NCI-H345 (cell line): ENCODE data around the gene RIC3.

Experiments
- DNase-seq: peaks from one replicate; lab custom pipeline; 2025; lab: John Stamatoyannopoulos, UW

RIC3 gene

DNA sequence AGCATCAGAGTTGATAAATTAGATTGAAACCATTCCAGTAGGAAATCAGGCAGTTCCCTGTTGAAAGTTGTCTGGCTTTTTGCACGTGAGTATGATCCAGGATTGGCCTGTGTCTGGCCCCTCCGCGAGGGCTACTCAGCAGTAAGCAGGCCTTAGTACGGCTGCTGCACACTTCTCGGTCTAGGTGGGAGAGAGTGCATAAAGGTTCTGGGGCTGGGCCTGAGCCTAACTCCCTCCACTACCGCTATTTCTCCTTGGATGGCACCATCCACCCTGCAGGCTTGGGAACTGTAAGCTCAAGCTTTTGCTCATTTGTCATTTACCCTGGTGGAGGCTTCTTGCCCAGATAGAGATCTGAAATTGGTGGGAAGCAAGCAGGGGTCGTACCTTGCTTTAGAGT lies 65.9 kb downstream of the RIC3 start:
- DNase-seq: no peak

DNA sequence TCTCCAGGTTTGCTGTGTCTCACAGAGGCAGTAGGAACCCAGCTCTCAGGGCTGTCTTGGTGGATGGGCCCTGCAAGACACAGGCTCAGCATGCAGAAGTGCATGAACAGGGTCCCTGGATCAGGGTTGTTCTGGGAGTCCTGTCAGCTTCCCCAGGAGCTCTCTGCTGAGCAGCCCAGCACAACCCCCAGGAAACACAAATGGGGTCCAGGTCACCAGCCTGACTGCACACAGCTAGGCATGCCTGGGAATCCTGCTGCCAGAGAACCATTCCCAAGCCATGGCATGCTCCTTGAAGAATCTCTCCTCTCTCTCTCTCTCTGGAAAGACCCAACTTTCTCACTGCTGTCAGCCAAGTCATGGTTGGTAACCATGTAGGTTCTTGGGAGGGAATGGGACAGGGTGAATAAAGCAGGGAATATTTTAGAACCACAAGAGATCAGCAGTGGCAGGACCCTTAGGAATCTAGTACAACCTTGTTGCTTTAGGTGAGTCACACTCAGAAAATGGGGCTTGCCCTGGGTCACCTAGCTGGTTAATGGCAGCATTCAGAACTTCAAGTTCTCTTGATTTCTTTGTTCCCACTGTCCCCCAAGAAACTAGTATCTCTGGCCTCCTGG lies 66.4 kb downstream of the RIC3 start:
- no peak for DNase-seq

DNA sequence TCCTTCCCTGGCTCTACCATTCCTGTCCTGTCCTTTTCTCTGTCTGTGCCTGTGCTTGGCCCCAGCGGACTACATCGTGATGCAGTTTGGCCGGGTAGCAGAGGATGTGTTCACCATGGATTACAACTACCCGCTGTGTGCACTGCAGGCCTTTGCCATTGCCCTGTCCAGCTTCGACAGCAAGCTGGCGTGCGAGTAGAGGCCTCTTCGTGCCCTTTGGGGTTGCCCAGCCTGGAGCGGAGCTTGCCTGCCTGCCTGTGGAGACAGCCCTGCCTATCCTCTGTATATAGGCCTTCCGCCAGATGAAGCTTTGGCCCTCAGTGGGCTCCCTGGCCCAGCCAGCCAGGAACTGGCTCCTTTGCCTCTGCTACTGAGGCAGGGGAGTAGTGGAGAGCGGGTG lies 67.4 kb downstream of the RIC3 start:
- DNase-seq: no peak

DNA sequence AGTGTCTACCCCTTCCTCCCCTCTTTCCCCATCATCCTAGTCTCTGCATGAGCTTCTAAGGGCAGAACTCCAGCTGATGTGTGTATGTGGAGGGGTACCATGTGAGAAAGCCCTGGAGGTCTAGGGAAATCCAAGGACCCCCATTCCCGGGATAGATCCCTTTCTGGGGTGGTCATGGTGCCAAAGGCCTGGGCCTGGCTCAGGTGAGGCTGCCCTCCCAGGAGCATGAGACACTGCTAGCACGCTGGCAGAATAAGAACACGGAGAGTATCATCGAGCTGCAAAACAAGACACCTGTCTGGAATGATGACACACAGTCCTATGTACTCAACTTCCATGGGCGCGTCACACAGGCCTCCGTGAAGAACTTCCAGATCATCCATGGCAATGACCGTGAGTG lies 68.2 kb downstream of the RIC3 start:
- DNase-seq: no peak

DNA sequence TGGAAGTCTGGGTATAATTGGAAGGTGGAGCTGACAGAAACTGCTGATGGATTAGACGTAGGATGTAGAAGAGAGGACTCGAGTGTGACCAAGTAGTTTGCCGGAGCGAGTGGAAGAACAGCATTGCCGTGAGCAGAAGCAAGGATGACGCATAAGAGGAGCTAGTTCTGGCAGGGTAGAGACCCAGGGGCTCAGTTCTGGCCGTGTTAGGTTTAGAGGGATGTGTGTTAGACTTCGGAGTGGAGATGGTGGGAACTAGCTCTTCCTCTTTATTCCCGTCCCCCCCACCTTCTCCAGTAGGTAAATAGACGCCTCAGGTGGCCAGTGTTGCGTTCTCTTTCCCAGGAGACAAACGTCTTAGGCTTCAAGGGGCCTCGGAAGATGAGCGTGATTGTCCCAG lies 68.7 kb downstream of the RIC3 start:
- DNase-seq: no peak

- DNase-seq: peak; percentile 61
Measured at GRCh38 chr11:8099291-8099899, 69.4 kb downstream of the RIC3 start.

GRCh38 chr11:8098879-8099278 lies 69.9 kb downstream of the RIC3 start:
- DNase-seq: no peak

DNA sequence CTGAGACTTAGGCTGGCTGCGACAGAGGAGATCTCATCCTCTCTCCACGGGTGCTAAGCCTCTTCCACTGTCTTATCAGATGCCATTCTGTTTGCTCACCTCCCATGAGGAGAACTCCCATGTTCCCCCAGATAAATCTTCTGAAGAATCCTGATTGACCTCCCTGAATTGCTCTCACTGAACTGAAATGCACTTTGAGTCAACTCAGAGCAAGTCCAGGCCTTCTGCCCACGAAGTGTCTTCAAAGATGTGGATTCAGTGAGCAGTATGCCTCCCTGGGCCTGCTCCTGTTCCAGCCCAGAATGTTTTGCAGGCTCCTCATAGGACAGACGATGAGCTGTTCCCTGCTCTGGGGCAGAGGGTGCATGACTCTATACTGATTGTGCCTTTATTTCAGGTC lies 70.5 kb downstream of the RIC3 start:
- DNase-seq: no peak

DNA sequence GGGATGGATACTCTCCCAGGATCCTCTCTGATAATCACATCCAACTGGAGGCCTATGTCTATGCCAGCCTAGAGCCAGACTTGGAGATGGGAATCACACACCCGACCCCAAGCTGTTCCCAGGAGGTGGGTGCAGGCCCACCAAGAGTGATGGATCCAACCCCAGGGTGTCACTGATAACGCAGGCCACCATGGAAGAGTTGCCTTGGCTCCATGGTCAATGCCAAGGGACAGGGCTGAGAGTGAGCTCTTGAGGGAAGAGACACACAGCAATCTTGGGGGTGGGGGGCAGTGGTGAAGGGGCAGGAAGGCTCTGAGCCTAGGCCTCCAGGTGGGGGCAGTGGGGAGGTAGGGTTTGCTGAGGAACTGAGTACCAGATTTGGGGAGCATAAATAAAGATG lies 70.9 kb downstream of the RIC3 start:
- DNase-seq: no peak

DNA sequence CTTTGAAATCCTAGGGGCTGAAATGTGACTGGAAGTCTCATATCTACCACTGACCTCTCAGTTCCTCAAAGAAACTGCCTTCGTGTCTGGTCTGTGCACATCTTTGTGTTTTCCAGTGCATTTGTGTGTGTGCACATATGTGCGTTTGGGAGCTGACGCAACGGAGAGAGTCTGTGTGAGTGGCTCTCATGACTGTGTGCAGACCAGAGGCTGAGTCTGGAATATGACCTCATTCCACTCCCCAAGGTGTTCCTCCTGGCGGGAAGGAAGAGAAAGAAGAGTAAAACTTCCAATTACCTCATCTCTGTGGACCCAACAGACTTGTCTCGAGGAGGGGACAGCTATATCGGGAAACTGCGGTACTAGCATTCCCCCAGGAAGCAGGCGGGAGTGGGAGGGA lies 71.4 kb downstream of the RIC3 start:
- no peak for DNase-seq

DNA sequence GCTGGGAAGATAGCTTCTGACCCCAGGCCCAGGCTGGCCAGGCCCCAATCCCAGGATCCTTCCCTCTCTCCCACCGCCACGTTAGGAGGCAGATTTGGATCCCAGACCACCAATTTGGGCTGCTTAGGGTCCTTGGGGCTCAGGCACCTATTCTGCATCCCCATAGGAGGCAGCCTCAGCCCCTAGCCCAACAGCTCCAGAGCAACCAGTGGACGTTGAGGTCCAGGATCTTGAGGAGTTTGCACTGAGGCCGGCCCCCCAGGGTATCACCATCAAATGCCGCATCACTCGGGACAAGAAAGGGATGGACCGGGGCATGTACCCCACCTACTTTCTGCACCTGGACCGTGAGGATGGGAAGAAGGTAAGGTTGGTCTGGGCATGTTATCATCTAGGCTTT lies 71.8 kb downstream of the RIC3 start:
- no peak for DNase-seq

DNA sequence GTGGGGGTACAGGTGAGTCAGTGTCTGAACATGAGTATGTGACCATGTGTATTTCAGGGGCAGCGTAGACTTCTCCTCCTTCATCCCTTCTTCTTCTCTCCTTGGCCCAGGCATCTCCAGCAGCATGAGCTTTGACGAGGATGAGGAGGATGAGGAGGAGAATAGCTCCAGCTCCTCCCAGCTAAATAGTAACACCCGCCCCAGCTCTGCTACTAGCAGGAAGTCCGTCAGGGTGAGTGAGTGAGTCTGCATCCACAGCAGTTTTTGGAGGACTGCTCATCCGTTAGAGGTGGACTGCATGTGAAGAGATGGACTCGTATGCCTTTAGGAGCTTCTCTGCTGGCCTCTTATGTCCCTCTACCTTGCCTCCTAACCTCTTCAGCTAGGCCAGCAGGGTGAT lies 72.2 kb downstream of the RIC3 start:
- no peak for DNase-seq

DNA sequence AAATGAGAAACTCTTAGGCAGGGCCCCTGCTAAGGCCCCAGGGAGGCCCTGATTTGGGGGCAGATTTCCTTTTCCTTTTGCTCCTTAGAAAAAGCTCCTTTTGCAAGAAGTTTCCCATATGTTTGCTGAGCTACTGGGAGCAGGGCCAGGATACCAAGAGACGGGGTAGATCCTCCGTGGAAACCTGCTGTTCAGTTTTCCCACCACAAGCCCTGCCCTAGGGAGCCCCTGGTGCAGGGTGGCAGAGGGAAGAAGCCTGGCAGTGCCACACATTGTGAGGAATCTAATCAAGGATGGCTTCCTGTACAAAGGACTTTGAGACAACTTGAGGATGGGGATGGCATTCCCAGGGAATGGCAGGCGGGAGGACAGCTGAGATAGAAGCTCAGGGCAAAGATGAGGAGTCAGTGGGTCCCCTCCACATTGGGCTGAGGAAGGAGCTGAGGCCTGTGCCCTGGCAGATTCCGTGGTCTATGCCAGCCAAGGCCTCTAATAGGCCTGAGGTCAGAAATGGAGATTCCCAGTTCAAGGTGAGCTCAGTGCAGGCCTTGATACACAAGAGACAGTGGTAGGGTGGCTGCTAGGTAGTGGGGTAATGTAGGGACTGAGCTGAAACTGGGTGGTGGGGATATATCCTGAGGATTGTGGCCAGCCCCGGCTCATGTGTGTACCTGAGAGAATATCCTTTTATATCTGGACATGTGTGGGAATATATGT lies 72.9 kb downstream of the RIC3 start:
- DNase-seq: no peak

DNA sequence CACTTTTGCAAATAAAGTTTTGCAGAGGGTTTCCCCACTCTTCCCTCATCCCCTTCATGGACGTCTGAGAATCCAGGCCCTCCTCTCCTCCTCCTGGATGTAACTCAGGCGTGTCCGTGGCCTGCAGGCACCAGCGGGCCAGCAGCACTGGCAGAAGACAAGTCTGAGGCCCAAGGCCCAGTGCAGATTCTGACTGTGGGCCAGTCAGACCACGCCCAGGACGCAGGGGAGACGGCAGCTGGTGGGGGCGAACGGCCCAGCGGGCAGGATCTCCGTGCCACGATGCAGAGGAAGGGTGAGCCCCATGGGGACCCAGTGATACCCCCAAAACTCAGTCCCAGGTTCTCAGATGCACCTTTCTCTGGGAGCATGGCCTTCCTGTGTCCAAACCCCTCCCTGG lies 73.5 kb downstream of the RIC3 start:
- no peak for DNase-seq

- DNase-seq: no peak
Measured at GRCh38 chr11:8094656-8095055, 74.2 kb downstream of the RIC3 start.

DNA sequence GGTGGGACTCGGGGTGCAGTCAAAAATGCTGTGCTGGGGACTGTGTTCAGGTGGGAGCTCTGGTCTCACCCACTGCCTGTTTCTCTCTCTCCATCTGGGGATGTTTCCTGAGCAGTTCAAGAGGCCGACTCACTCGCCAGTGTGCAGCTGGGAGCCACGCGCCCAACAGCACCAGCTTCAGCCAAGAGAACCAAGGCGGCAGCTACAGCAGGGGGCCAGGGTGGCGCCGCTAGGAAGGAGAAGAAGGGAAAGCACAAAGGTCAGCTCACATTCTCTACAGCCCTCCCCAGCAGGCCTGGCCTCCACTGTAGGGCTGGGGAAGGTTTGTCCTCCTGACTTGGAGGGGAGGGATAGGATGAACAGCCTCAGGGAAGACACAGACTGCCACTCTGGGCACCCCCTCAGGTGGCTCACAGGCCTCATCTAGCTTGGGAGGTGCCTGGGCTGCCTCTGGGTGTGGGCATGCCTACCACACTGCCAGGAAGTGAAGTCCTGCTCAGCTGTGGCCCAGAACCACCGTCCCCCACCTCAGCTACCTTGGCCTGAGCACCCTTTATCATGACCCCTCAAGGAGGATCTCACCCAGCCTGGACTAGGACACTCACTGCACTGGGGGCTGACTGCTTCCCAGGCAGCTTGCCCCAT lies 74.8 kb downstream of the RIC3 start:
- DNase-seq: no peak

DNA sequence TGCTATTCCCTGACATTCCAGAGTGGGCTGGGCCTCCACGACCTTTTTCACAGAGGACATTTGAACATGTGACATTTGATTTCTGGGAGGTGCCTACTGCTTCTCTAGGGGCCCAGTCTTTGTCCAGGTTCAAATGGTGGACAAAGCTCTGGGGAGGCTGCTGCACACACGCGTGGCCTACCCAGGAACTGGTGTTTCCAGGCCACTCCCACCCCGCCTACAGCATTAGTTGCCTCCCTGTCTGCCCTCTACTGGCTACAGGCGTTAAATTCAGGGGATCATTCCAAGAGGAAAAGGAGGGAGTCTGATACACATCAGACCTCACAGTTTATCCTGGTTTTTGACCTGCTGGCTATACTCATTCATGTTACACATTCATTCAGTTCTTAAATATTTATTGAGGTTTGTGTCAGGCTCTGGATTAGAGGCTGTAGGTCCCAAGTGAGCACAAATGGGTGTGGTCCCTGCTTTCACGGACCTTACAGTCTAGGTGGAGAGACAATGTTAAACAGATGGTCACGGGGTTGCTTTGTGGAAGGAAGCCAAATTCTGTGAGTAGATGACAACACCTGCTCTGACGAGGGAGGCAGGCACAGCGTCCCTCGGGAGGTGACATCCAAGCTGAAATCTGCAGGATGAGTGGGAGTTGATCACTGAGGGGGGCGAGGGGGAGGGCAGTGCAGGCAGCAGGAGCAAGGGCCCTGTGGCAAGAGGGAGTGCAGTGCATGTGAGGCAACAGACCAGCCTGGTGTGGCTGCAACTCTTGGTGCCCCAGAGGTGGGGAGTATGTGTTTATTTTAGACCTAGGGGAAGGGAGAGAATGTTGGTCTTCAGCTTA lies 76.0 kb downstream of the RIC3 start:
- peak; percentile 81 for DNase-seq

DNA sequence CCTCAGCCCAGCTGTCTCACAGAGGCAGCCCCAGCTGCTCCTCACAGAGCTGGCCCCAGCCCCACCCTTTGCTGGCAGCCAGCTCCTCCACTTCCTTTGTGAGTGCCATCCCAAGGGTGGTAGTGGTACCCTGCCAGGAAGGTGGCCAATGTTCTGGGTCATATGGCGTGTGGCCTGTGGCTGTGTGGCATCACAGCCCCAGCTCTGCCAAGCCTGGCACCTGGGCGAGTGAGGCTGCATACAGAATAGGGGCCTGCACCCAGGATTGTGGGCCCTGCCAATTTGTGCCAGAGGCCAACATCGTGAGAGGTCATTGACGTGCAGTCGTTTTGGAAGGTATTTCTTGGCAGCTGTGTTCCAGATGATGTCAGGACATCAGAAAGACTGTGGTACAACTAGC lies 77.1 kb downstream of the RIC3 start:
- no peak for DNase-seq

DNA sequence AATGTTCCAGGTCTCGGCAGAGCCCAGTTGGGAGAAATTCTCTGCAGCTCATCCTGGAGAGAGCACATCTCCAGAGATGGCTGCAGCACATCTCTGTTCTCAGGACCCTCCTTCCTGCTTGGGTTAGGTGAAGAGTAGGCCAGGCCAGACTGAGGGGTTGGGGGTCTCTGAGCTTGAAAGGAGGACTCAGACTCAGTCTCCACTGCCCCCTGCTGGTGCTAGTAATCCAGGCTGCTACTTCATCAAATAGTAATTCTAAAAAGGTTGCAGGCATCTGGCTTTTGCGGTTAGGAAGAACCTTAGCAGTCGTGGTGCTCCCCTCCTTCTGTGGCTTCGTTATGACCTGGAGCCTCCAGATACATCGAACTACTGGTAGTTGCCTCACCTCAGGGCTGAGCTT lies 78.1 kb downstream of the RIC3 start:
- peak; percentile 21 for DNase-seq

- DNase-seq: no peak
Measured at GRCh38 chr11:8089791-8090510, 78.9 kb downstream of the RIC3 start.

DNA sequence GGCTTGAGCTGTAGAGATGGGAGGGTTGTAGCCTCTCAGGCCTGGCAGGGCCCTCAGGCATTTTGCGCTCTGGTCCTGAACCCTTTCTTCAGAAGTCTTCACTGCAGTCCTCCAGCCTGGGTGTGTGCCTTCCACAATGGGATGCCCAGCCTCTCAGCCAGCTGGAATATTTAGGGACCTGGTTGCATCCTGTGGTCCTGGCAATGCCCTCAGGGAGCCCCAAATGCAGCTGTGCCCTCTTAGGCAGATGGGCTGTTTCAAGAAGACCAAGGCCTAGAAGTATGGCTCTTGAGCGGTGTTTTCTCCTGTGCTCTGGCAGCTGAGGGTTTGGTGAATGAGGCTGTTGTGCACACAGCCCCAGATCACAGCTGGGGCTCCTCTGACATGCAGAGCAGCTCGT lies 81.1 kb downstream of the RIC3 start:
- DNase-seq: no peak

- DNase-seq: no peak
Measured at GRCh38 chr11:8087185-8087584, 81.6 kb downstream of the RIC3 start.
